Measurements from ENCODE around the gene ITPKC. TPM values are rescaled to one million over a fixed set of nuclear protein-coding genes. Genes with fewer than 3 reads are reported as not detected.

The ITPKC gene
- total and polyA plus RNA-seq, 2 of the 13 experiments (the other 11 are each of a cell fraction or from before 2014, with no cell fraction given): 6.9 to 11.2 TPM

GRCh38 chr19:40754611-40755247, 37.8 kb downstream of the ITPKC start (continued):
- TF ChIP-seq KIAA2018 (CRISPR knock-in tag; IDR thresholded peaks at IDR 0.05; ENCODE audit: borderline replicate concordance) (no peak), GABPA (IDR thresholded peaks at IDR 0.05; ENCODE audit: low read depth, low read length) (no peak), GABPA (CRISPR knock-in tag; IDR thresholded peaks at IDR 0.05; ENCODE audit: low read depth) (no peak), ZSCAN30 (CRISPR knock-in tag; IDR thresholded peaks at IDR 0.05) (no peak), NFE2L1 (CRISPR knock-in tag; IDR thresholded peaks at IDR 0.05; ENCODE audit: borderline replicate concordance) (no peak), IRF2 (CRISPR knock-in tag; IDR thresholded peaks at IDR 0.05) (no peak), ZNF10 (CRISPR knock-in tag; IDR thresholded peaks at IDR 0.05; ENCODE audit: borderline replicate concordance, low read depth) (no peak), ZGPAT (CRISPR knock-in tag; IDR thresholded peaks at IDR 0.05) (no peak), CSRNP1 (CRISPR knock-in tag; IDR thresholded peaks at IDR 0.05) (no peak), HNRNPLL (IDR thresholded peaks at IDR 0.05; ENCODE audit: low read depth, low read length, poor library complexity, severe bottlenecking) (no peak), ZBTB8A (CRISPR knock-in tag; IDR thresholded peaks at IDR 0.05; ENCODE audit: borderline replicate concordance, low read depth) (no peak), MEF2D (CRISPR knock-in tag; IDR thresholded peaks at IDR 0.05) (no peak), HOXD1 (CRISPR knock-in tag; IDR thresholded peaks at IDR 0.05) (no peak), ARNT (IDR thresholded peaks at IDR 0.05) (no peak), HINFP (CRISPR knock-in tag; IDR thresholded peaks at IDR 0.05; ENCODE audit: low read depth) (0 out of 2 replicates have a peak, but pooled peaks have one; percentile 39), EZH2 (conservative IDR thresholded peaks at IDR 0.05; ENCODE audit: low read depth, low read length) (no peak), HCFC1 (IDR thresholded peaks at IDR 0.05; ENCODE audit: low read depth, low read length) (no peak), RBAK (CRISPR knock-in tag; IDR thresholded peaks at IDR 0.05) (no peak)

Data from HepG2 (cell line).